SK-N-SH (cell line): ENCODE results near the gene WWOX. TPM values are rescaled to one million over a fixed set of nuclear protein-coding genes. Genes with fewer than 3 reads are reported as not detected.

Experiments used
- CTCF ChIA-PET: fragments of 300-600, 350-600 bp; formaldehyde crosslinking; extraction: SDS; loops from one replicate; lab custom pipeline; 2021; lab: Yijun Ruan, JAX
- POLR2A ChIA-PET: fragments of 350-600 bp; sonication (Branson Sonifier 250); formaldehyde crosslinking; extraction: SDS; loops from one replicate; lab custom pipeline; 2020; ENCODE audit warnings: antibody characterized with exemption, inconsistent platforms; lab: Yijun Ruan, JAX
- DNase-seq: peaks from one replicate; pipeline ENCODE4 v3.0.0; 2012
- H2AFZ ChIP-seq: fragments of 200-600 bp; sonication (generic); 2 replicates; pipeline ENCODE4 v1.8.1; 2016; ENCODE audit warnings: antibody characterized with exemption, mild to moderate bottlenecking, low read depth
- H3F3A ChIP-seq: fragments of 200-600 bp; sonication (generic); replicated peaks from 2 replicates; pipeline ENCODE3; 2016; ENCODE audit warnings: antibody characterized with exemption, mild to moderate bottlenecking; ENCODE audit not compliant: insufficient read depth
- H3K27ac ChIP-seq, 2 experiments: fragments of 200-500 bp in 1 of 2; fragments of 200-600 bp in 1 of 2; sonication (Bioruptor generic) in 1 of 2; sonication (generic), shearing (Covaris generic) in 1 of 2; 2 replicates each; pipeline versions ENCODE4 v1.5.1 to v1.6.1; 2014 to 2016; ENCODE audit warnings: low read depth in 2 of 2, inconsistent platforms in 1 of 2, low read length in 1 of 2, mild to moderate bottlenecking in 1 of 2, mixed read lengths in 1 of 2
- H3K27me3 ChIP-seq: fragments of 200-600 bp; sonication (generic), shearing (Covaris generic); 2 replicates; pipeline ENCODE4 v1.6.1; 2016; ENCODE audit warnings: mixed run types; ENCODE audit not compliant: insufficient read depth
- H3K36me3 ChIP-seq, 2 experiments: fragments of 200-500 bp in 1 of 2; fragments of 200-600 bp in 1 of 2; sonication (Bioruptor generic) in 1 of 2; sonication (generic) in 1 of 2; replicated peaks in 1 of 2; 2 replicates each; pipeline versions ENCODE3 to v1.5.1; 2014 to 2016; ENCODE audit warnings: low read length in 1 of 2, mild to moderate bottlenecking in 1 of 2; ENCODE audit not compliant: insufficient read depth in 2 of 2, control insufficient read depth in 1 of 2
- H3K4me1 ChIP-seq, 2 experiments: fragments of 200-500 bp in 1 of 2; fragments of 200-600 bp in 1 of 2; sonication (Bioruptor generic) in 1 of 2; sonication (generic), shearing (Covaris generic) in 1 of 2; 2 replicates each; pipeline versions ENCODE4 v1.5.1 to v1.6.1; 2014 to 2016; ENCODE audit warnings: low read depth in 1 of 2, low read length in 1 of 2, mixed run types in 1 of 2; ENCODE audit not compliant: insufficient read depth in 2 of 2, control insufficient read depth in 1 of 2
- H3K4me2 ChIP-seq: fragments of 200-600 bp; sonication (generic), shearing (Covaris generic); 2 replicates; pipeline ENCODE4 v1.6.1; 2017; ENCODE audit warnings: mixed run types
- H3K4me3 ChIP-seq, 2 experiments: fragments of 200-500 bp in 1 of 2; fragments of 200-600 bp in 1 of 2; sonication (Bioruptor generic) in 1 of 2; sonication (generic), shearing (Covaris generic) in 1 of 2; 2 replicates each; pipeline versions ENCODE4 v1.5.1 to v1.8.1; 2014 to 2016; ENCODE audit warnings: low read depth in 2 of 2, inconsistent platforms in 1 of 2, low read length in 1 of 2, mild to moderate bottlenecking in 1 of 2, mixed read lengths in 1 of 2, moderate library complexity in 1 of 2
- H3K79me2 ChIP-seq: fragments of 200-600 bp; sonication (generic); 2 replicates; pipeline ENCODE4 v1.8.1; 2017; ENCODE audit warnings: mild to moderate bottlenecking; ENCODE audit not compliant: insufficient read depth
- H3K9ac ChIP-seq: fragments of 200-600 bp; sonication (generic); 2 replicates; pipeline ENCODE4 v1.6.1; 2017; ENCODE audit warnings: mixed run types
- H3K9me2 ChIP-seq: fragments of 200-600 bp; sonication (generic); 2 replicates; pipeline ENCODE4 v1.6.1; 2017; ENCODE audit warnings: mixed run types
- H3K9me3 ChIP-seq: fragments of 200-600 bp; sonication (generic); 2 replicates; pipeline ENCODE4 v1.6.1; 2017; ENCODE audit warnings: mixed run types, mild to moderate bottlenecking, moderate library complexity
- H4K20me1 ChIP-seq: fragments of 200-600 bp; sonication (generic); 2 replicates; pipeline ENCODE4 v1.6.1; 2017; ENCODE audit warnings: mild to moderate bottlenecking, mixed run types; ENCODE audit not compliant: insufficient read depth
- CHD2 ChIP-seq: fragments of 150-350 bp; IDR thresholded peaks from 2 replicates; pipeline ENCODE4 v1.6.1; 2018; ENCODE audit warnings: low read length; ENCODE audit not compliant: partially characterized antibody
- EZH2phosphoT487 ChIP-seq: fragments of 200-600 bp; sonication (generic); IDR thresholded peaks from 2 replicates; pipeline ENCODE4 v1.6.1; 2017; ENCODE audit warnings: low read depth, mixed run types, mild to moderate bottlenecking, antibody characterized with exemption, moderate library complexity, borderline replicate concordance
- FOXJ3 ChIP-seq: sonication (generic); formaldehyde crosslinking; IDR thresholded peaks from 2 replicates; pipeline ENCODE4 v1.5.1; 2020; ENCODE audit warnings: mild to moderate bottlenecking, missing genetic modification reagents
- FOXM1 ChIP-seq: IDR thresholded peaks from 2 replicates; pipeline ENCODE4 v1.4.0; 2012; ENCODE audit warnings: low read depth, mild to moderate bottlenecking
- GATA2 ChIP-seq: sonication (generic); formaldehyde crosslinking; IDR thresholded peaks from 2 replicates; pipeline ENCODE4 v1.5.0; 2020; ENCODE audit warnings: mild to moderate bottlenecking, missing genetic modification reagents
- JUND ChIP-seq: IDR thresholded peaks from 2 replicates; pipeline ENCODE4 v1.4.0; 2012
- MEF2A ChIP-seq: IDR thresholded peaks from 2 replicates; pipeline ENCODE4 v1.4.0; 2012; ENCODE audit warnings: low read depth, borderline replicate concordance
- TAF1 ChIP-seq: IDR thresholded peaks from 2 replicates; pipeline ENCODE4 v1.6.1; 2012; ENCODE audit warnings: low read depth, mild to moderate bottlenecking, low read length, moderate library complexity, borderline replicate concordance
- YY1 ChIP-seq: IDR thresholded peaks from 2 replicates; pipeline ENCODE4 v1.4.0; 2012; ENCODE audit warnings: low read depth, mild to moderate bottlenecking
- WGBS: methylation state at CpG from one replicate; pipeline ENCODE4 v1.1.6; 2017; ENCODE audit warnings: low lambda C conversion rate; 5-methylcytosine and 5-hydroxymethylcytosine counted together
- polyA plus RNA-seq, 3 experiments: library from polyadenylated mRNA; depleted of rRNA; stranded (reverse); fragments of >200 nt; gene quantifications; 2 replicates each; pipeline ENCODE4 v1.2.3, GENCODE V29; 2012

Gene WWOX
- polyA plus RNA-seq, 1 of the 3 experiments (the other 2 are of a cell fraction) = 10.8 TPM

- Histone ChIP-seq H3K9ac (no peak overlapping the region), H3F3A (no peaks in the 10 kb centered on the region), H3K4me3 (no peak overlapping the region), H3K9me2 (no peaks in the 10 kb centered on the region), H3K4me2 (no peak overlapping the region), H4K20me1 (no peaks in the 10 kb centered on the region), H3K4me1 (no peaks in the 10 kb centered on the region), H3K9me3 (no peaks in the 10 kb centered on the region), H3K27ac (no peak overlapping the region), H3K27me3 (no peaks in the 10 kb centered on the region), H2AFZ (no peak overlapping the region), H3K79me2 (no peaks in the 10 kb centered on the region), H3K36me3 (no peaks in the 10 kb centered on the region)
- DNase-seq = no peak
- WGBS = 90% methylated on average over 11 of the region's 13 CpGs
- ChIA-PET CTCF (no interaction called here), POLR2A (no interaction called here)
- TF ChIP-seq FOXM1 = no peak
These were observed 141.2 kb downstream of the WWOX start for GRCh38 chr16:78240459-78241222.

GRCh38 chr16:78242239-78242630, 142.8 kb downstream of the WWOX start:
- Histone ChIP-seq H3K27ac (no peak overlapping the region), H3K9ac (no peak overlapping the region), H3F3A (no peaks in the 10 kb centered on the region), H3K27me3 (no peaks in the 10 kb centered on the region), H3K4me3 (no peak overlapping the region), H3K4me2 (no peak overlapping the region), H3K79me2 (no peaks in the 10 kb centered on the region), H3K9me3 (no peaks in the 10 kb centered on the region), H3K36me3 (no peaks in the 10 kb centered on the region), H4K20me1 (no peaks in the 10 kb centered on the region), H3K4me1 (no peaks in the 10 kb centered on the region), H3K9me2 (no peaks in the 10 kb centered on the region), H2AFZ (no peak overlapping the region)
- 63% methylated on average over 5 of the region's 5 CpGs for WGBS
- TF ChIP-seq MEF2A = no peak
- no peak for TF ChIP-seq GATA2 (CRISPR knock-in tag)
- no peak for TF ChIP-seq EZH2phosphoT487
- no peak for TF ChIP-seq JUND
- TF ChIP-seq CHD2 = no peak
- TF ChIP-seq FOXJ3 (CRISPR knock-in tag) = no peak
- CTCF ChIA-PET = interaction anchor here (0.7 kb wide), 1 partner anchor 14 kb away, joined by 3 read pairs; no protein-coding TSS in a partner anchor
- no peak for DNase-seq
- POLR2A ChIA-PET = no interaction called here

DNA sequence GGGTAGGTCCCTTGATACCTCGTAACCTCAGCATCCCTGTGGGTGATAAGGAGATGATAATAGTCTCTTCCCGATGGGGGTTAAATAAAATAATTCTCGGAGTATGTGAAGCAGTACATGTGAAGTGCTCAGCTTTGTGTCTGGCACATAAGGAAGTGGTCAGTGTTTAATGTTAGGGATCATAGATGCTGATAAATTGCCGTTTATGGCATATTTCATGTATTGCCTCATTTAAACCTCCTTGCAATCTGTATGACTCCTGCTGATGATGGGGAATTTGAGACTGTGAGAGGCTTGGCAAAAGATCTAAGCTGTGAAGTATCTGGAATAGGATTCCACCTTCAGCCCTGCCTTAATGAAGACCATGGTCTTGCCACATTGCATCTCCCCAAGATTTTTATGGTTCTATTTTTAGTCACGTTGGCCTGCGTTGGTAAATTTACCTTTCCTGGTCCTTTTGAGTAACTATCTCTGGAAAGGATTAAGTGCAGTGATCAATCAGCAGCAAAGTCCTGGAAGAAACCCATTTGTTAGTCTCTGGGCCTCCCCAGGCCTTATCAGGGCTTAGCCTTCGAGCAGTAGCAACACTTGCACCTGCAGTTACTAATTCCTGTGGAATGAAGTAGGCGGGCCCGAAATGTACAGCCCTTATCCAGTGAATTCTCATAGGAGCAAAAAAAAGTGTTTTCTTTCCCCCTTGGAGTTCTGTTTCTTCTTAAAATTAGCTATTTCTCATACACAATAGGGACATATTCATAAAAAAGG, 144.9 kb downstream of the WWOX start:
- Histone ChIP-seq H3K9me3 (no peaks in the 10 kb centered on the region), H3K27me3 (no peaks in the 10 kb centered on the region), H3K9ac (no peak overlapping the region), H3K36me3 (no peaks in the 10 kb centered on the region), H3K4me3 (no peak overlapping the region), H3K27ac (no peak overlapping the region), H3K79me2 (no peaks in the 10 kb centered on the region), H3K4me2 (no peak overlapping the region), H4K20me1 (no peaks in the 10 kb centered on the region), H2AFZ (no peak overlapping the region)
- CTCF ChIA-PET = interaction anchor here (1.9 kb wide), 1 partner anchor 9 kb away, joined by 6 read pairs; no protein-coding TSS in a partner anchor
- WGBS = 85% methylated on average over 9 of the region's 9 CpGs
- no peak for TF ChIP-seq TAF1
- TF ChIP-seq YY1 = no peak
- no peak for TF ChIP-seq GATA2 (CRISPR knock-in tag)
- TF ChIP-seq FOXM1 = no peak
- no peak for TF ChIP-seq MEF2A
- TF ChIP-seq, all 33 proteins: peak for 0
- H3F3A ChIP-seq = no peaks in the 10 kb centered on the region
- POLR2A ChIA-PET = no interaction called here
- H3K4me1 ChIP-seq = no peaks in the 10 kb centered on the region
- no peaks in the 10 kb centered on the region for H3K9me2 ChIP-seq
- no peak for DNase-seq
